HFFc6 (cell line): ENCODE measurements around the gene MGAT1. TPM values are rescaled to one million over a fixed set of nuclear protein-coding genes. Genes with fewer than 3 reads are reported as not detected.
"Not testable (repeated sequence)": the region's sequence is repeated elsewhere in the genome, so short reads cannot be mapped to it uniquely, and the experiment has no call there.

ENCODE experiments used
- DNase-seq: peaks from one replicate; pipeline ENCODE4 v3.0.0-alpha.2; 2018
- H3K27ac Mint-ChIP-seq: 2 replicates; pipeline ENCODE4 v1.8.0; 2020; ENCODE audit warnings: mild to moderate bottlenecking, mixed read lengths
- H3K27me3 Mint-ChIP-seq: 2 replicates; pipeline ENCODE4 v1.8.0; 2021; ENCODE audit warnings: mild to moderate bottlenecking, moderate library complexity, mixed read lengths; ENCODE audit not compliant: insufficient read depth
- H3K36me3 Mint-ChIP-seq: 2 replicates; pipeline ENCODE4 v1.8.0; 2021; ENCODE audit warnings: low read depth, mixed read lengths
- H3K4me1 Mint-ChIP-seq: 2 replicates; pipeline ENCODE4 v1.8.0; 2020; ENCODE audit warnings: low read depth, mixed read lengths
- H3K4me3 Mint-ChIP-seq: 2 replicates; pipeline ENCODE4 v1.8.0; 2020; ENCODE audit warnings: mild to moderate bottlenecking, moderate library complexity, mixed read lengths
- H3K9me3 Mint-ChIP-seq: 2 replicates; pipeline ENCODE4 v1.8.0; 2020; ENCODE audit warnings: mild to moderate bottlenecking, mixed read lengths
- total RNA-seq, 6 experiments: library from RNA; stranded (reverse); fragmentation: NEBNext Ultra II Directional; extraction: Animal tissue kit (Norgen Biotek cat#: 25700); gene quantifications; 2 replicates in 1 of 6; 3 replicates in 5 of 6; pipeline ENCODE4 v1.2.3, GENCODE V29; 2021
- TF ChIP-seq, protein P1 (sequence below): fragments of 200-600 bp; sonication (generic); IDR thresholded peaks from 2 replicates; pipeline ENCODE4 v1.5.0; 2021; ENCODE audit warnings: antibody characterized with exemption, mild to moderate bottlenecking

The MGAT1 gene
- total RNA-seq, 6 experiments from 2014 or later: 188 to 220 (median 206) TPM

DNA sequence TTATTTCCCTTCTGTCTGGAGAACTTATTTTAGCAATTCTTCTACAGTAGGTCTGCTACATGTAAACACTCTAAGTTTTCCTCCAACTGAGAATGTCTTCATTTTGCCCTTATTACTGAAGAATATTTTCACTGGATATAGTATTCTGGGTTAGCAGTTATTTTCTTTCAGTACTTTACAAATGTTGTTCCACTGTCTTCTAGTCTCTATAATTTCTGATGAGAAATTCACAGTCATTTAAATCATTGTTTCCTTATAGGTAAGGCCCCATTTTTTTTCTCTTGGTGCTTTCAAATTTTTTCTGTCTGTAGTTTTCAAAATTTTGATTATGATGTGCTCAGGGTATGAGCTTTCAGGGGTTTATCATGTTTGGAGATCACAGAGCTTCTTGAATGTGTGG lies 30.8 kb downstream of the MGAT1 start:
- no peak for DNase-seq
- H3K4me1 Mint-ChIP-seq: no peaks in the 10 kb centered on the region
- no peak overlapping the region for H3K4me3 Mint-ChIP-seq
- TF ChIP-seq, protein P1, sequence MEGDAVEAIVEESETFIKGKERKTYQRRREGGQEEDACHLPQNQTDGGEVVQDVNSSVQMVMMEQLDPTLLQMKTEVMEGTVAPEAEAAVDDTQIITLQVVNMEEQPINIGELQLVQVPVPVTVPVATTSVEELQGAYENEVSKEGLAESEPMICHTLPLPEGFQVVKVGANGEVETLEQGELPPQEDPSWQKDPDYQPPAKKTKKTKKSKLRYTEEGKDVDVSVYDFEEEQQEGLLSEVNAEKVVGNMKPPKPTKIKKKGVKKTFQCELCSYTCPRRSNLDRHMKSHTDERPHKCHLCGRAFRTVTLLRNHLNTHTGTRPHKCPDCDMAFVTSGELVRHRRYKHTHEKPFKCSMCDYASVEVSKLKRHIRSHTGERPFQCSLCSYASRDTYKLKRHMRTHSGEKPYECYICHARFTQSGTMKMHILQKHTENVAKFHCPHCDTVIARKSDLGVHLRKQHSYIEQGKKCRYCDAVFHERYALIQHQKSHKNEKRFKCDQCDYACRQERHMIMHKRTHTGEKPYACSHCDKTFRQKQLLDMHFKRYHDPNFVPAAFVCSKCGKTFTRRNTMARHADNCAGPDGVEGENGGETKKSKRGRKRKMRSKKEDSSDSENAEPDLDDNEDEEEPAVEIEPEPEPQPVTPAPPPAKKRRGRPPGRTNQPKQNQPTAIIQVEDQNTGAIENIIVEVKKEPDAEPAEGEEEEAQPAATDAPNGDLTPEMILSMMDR: no peak
- H3K9me3 Mint-ChIP-seq: peaks cover 14% of the 10 kb centered on the region
- peaks cover 4% of the 10 kb centered on the region for H3K27me3 Mint-ChIP-seq
- H3K27ac Mint-ChIP-seq: no peak overlapping the region
- H3K36me3 Mint-ChIP-seq: no peaks in the 10 kb centered on the region; the same call in 1 of the 2 replicates

DNA sequence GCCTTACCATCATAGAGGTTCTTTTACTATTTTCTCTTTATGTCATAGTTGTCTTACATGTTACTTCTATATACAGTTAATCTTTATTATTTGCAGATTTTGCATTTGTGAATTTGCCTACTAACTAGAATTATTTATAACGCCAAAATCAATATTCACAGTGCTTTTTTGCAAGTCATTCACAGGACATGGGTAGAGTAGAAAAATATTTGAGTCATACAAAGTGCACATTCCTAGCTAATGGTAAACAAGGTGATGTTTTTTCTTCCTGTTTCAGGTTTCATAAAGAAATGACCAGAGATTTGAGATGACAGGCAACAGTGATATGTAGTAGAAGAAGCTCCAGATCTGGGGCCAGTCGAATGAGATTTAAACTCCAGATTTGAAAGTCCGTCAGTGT lies 32.8 kb downstream of the MGAT1 start:
- H3K36me3 Mint-ChIP-seq: no peaks in the 10 kb centered on the region; the same call in 1 of the 2 replicates
- peaks cover 4% of the 10 kb centered on the region for H3K27me3 Mint-ChIP-seq
- DNase-seq: no peak
- H3K4me1 Mint-ChIP-seq: no peaks in the 10 kb centered on the region
- no peak overlapping the region for H3K4me3 Mint-ChIP-seq
- no peak overlapping the region for H3K27ac Mint-ChIP-seq
- H3K9me3 Mint-ChIP-seq: peaks cover 14% of the 10 kb centered on the region
- TF ChIP-seq, protein P1: no peak

DNA sequence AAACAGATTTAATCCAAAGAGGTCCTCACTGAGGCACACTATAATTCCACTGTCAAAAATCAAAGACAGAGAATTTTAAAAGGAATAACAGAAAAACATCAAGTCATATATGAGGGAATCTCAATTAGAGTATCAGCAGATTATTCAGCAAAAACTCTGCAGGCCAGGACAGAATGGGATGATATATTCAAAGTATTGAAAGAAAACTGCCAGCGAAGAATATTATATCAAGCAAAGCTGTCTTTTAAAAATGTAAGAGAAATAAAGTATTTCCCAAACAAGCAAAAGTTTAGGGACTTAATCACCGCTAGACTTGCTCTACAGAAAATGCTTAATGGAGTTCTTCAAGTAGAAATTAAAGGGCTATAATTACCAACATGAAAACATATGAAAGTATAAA lies 47.0 kb downstream of the MGAT1 start:
- H3K9me3 Mint-ChIP-seq: peaks cover 3% of the 10 kb centered on the region; the same call in 1 of the 2 replicates
- H3K4me3 Mint-ChIP-seq: no peak overlapping the region

DNA sequence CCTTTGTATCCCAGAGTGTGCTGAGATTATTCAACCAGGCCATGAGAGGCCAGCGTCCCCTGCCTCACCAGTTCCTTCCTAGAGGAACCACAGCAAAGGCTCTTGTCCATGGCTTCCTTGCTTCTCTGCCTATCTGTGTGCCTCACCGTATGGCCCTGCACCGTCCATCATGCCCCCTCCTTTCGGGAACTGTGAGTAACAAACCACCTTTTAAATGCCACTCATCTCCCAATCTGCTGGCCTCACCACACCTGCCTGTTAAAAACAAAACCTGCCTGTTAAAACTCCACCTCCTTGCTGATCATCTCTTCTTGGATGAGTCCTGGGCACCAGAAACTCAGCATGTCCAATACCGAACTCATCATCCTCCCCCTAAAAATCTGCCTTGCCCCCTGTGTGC lies 58.4 kb downstream of the MGAT1 start:
- Mint-ChIP-seq H3K9me3 (no peaks in the 10 kb centered on the region; the same call in 1 of the 2 replicates), H3K36me3 (no peaks in the 10 kb centered on the region), H3K27me3 (peaks cover 2% of the 10 kb centered on the region; the same call in 1 of the 2 replicates), H3K4me1 (no peaks in the 10 kb centered on the region), H3K4me3 (no peak overlapping the region), H3K27ac (no peak overlapping the region)
- TF ChIP-seq, protein P1: no peak
- DNase-seq: no peak

More for the DNA sequence above, 47.0 kb downstream of the MGAT1 start:
- Mint-ChIP-seq H3K4me1 (no peaks in the 10 kb centered on the region), H3K36me3 (no peaks in the 10 kb centered on the region), H3K27ac (no peak overlapping the region), H3K27me3 (no peaks in the 10 kb centered on the region; the same call in 1 of the 2 replicates)
- TF ChIP-seq, protein P1: no peak
- no peak for DNase-seq

DNA sequence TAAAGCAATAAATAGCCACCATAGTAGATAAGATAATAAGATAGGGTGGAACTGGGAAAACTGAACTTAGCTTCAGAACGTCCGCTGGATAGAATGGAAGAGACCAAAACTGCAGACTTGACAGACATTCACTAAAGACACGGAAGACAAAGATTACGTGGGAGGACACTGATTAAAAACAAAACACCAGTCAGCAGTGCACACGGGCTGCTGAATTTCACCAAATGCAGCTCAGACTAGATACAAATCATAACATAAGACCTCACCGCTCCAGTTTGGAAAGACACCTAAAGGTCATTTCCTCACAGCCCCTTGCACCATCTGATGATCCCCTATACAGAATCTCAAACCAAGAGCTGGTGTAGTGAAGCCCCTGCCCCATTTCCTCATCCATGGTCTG lies 59.9 kb downstream of the MGAT1 start:
- H3K9me3 Mint-ChIP-seq: no peaks in the 10 kb centered on the region; the same call in 1 of the 2 replicates
- TF ChIP-seq, protein P1: no peak

DNA sequence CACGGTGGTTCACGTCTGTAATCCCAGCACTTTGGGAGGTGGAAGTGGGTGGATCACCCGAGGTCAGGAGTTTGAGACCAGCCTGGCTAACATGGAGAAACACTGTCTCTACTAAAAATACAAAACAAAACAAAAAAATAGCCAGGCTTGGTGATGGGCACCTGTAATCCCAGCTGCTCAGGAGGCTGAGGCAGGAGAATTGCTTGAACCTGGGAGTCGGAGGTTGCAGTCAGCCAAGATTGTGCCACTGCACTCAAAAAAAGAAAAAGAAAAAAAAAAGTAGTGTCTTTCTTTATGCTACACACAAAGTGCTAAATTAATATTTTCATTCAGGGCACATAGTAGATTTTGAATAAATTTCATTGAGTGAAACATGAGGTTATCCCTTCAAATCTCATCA lies 61.7 kb downstream of the MGAT1 start:
- not testable (repeated sequence) for H3K36me3 Mint-ChIP-seq, H3K9me3 Mint-ChIP-seq, H3K4me3 Mint-ChIP-seq, H3K27ac Mint-ChIP-seq, H3K27me3 Mint-ChIP-seq, DNase-seq, H3K4me1 Mint-ChIP-seq

More for the DNA sequence above, 59.9 kb downstream of the MGAT1 start:
- H3K27me3 Mint-ChIP-seq: peaks cover 2% of the 10 kb centered on the region; the same call in 1 of the 2 replicates
- no peaks in the 10 kb centered on the region for H3K4me1 Mint-ChIP-seq
- no peak for DNase-seq
- no peak overlapping the region for H3K27ac Mint-ChIP-seq
- H3K4me3 Mint-ChIP-seq: no peak overlapping the region
- no peaks in the 10 kb centered on the region for H3K36me3 Mint-ChIP-seq
